Erythroblast (primary cell): ENCODE measurements around the gene CYP11A1.

Experiments
- GATA1 ChIP-seq: IDR thresholded peaks from 2 replicates; pipeline ENCODE4 v1.6.1; 2011; ENCODE audit warnings: low read depth, mild to moderate bottlenecking, control low read depth, low read length, moderate library complexity
- POLR2A ChIP-seq: IDR thresholded peaks from 2 replicates; pipeline ENCODE4 v1.6.1; 2011; ENCODE audit warnings: mild to moderate bottlenecking, low read length

DNA sequence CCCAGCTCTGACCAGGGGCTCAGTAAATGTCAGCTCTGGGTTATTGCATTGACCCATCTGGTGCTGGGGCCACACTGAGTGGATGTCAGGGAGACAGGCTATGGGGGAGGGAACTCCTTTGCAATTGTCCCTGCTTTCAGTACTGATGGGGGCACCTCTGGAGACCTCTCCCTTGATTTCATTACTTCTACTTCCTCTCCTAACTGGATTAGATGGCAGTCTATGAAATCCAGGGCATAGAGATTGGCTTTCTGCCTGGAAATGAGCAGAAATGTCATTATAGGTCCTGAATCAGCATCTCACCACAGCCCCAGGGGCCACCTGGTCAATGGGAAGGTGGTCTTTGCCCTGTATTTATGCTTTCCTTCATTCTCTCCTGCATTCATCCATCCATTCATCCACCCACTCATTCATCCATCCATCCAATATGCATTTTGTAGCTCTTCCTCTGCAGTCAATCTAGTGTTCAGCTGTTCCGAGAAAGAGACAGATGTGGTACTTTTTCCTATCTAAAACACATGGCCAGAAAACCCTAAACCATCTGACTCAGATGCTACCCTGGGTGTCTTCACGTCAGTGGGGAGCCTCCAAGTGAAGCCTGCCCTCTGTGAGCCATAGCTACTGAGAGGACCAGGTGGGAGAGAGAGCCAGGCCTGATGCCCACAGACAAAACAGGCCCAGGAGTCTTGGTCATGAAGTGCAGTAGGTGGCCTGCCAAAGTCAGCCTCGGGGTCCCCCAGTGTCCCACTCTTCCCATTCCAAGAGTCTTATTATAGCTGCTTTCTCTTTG, 74.2 kb downstream of the CYP11A1 start:
- TF ChIP-seq POLR2A = no peak
- no peak for TF ChIP-seq GATA1
